HEK293 (cell line): ENCODE data around the gene REEP2.

Experiments
- CTCF ChIA-PET: fragments of 350-600 bp; formaldehyde crosslinking; extraction: SDS; loops from one replicate; lab custom pipeline; 2021; ENCODE audit warnings: antibody characterized with exemption; lab: Yijun Ruan, JAX
- POLR2A ChIA-PET: fragments of 300-600 bp; formaldehyde crosslinking; extraction: SDS; loops from one replicate; lab custom pipeline; 2020; ENCODE audit warnings: antibody characterized with exemption, inconsistent platforms; lab: Yijun Ruan, JAX
- H3K27ac ChIP-seq: fragments of 200-500 bp; sonication (Bioruptor generic); 2 replicates; pipeline ENCODE4 v1.5.1; 2014; ENCODE audit warnings: low read depth, low read length, control low read depth, inconsistent platforms; ENCODE audit errors: extremely low read depth
- H3K36me3 ChIP-seq, 2 experiments: fragments of 200-500 bp in 1 of 2; sonication (Bioruptor generic) in 1 of 2; 1 replicate in 1 of 2; 2 replicates in 1 of 2; pipeline ENCODE4 v1.5.1; 2014 to 2017; ENCODE audit warnings: inconsistent platforms in 2 of 2, low read length in 2 of 2; ENCODE audit not compliant: control insufficient read depth in 2 of 2, insufficient read depth in 1 of 2
- H3K4me1 ChIP-seq: fragments of 200-500 bp; sonication (Bioruptor generic); 2 replicates; pipeline ENCODE4 v1.5.1; 2014; ENCODE audit warnings: mild to moderate bottlenecking, low read length, inconsistent platforms; ENCODE audit not compliant: control insufficient read depth, insufficient read depth
- H3K4me3 ChIP-seq: 2 replicates; pipeline ENCODE4 v1.5.1; 2011; ENCODE audit warnings: low read depth, mild to moderate bottlenecking, control low read depth, low read length, moderate library complexity
- H3K9me3 ChIP-seq: fragments of 200-500 bp; sonication (Bioruptor generic); 2 replicates; pipeline ENCODE4 v1.5.1; 2014; ENCODE audit warnings: low read depth, low read length, inconsistent platforms; ENCODE audit not compliant: control insufficient read depth, insufficient read depth
- BCL11A ChIP-seq: fragments of 450-650 bp; formaldehyde crosslinking; IDR thresholded peaks from 2 replicates; pipeline ENCODE4 v1.5.1; 2016; ENCODE audit warnings: low read depth, missing biosample characterization, missing genetic modification characterization
- EGR2 ChIP-seq: fragments of 450-650 bp; formaldehyde crosslinking; IDR thresholded peaks from 2 replicates; pipeline ENCODE4 v1.5.1; 2016; ENCODE audit warnings: low read depth, missing biosample characterization, missing genetic modification characterization
- GLIS1 ChIP-seq: fragments of 450-650 bp; formaldehyde crosslinking; IDR thresholded peaks from 2 replicates; pipeline ENCODE4 v1.5.1; 2016; ENCODE audit warnings: missing biosample characterization, missing genetic modification characterization
- GLIS2 ChIP-seq: fragments of 450-650 bp; formaldehyde crosslinking; IDR thresholded peaks from 2 replicates; pipeline ENCODE4 v1.5.1; 2016; ENCODE audit warnings: missing biosample characterization, missing genetic modification characterization
- KLF1 ChIP-seq: fragments of 450-650 bp; formaldehyde crosslinking; IDR thresholded peaks from 2 replicates; pipeline ENCODE4 v1.5.1; 2016; ENCODE audit warnings: missing biosample characterization, missing genetic modification characterization
- KLF7 ChIP-seq: fragments of 450-650 bp; formaldehyde crosslinking; IDR thresholded peaks from 2 replicates; pipeline ENCODE4 v1.5.1; 2016; ENCODE audit warnings: missing biosample characterization, missing genetic modification characterization, borderline replicate concordance
- KLF9 ChIP-seq: fragments of 450-650 bp; formaldehyde crosslinking; IDR thresholded peaks from 2 replicates; pipeline ENCODE4 v1.5.1; 2016; ENCODE audit warnings: missing biosample characterization, missing genetic modification characterization, low read depth
- MZF1 ChIP-seq: fragments of 450-650 bp; formaldehyde crosslinking; IDR thresholded peaks from 2 replicates; pipeline ENCODE4 v1.5.1; 2017; ENCODE audit warnings: missing biosample characterization, missing genetic modification characterization, borderline replicate concordance
- SALL2 ChIP-seq: fragments of 450-650 bp; formaldehyde crosslinking; IDR thresholded peaks from 2 replicates; pipeline ENCODE4 v1.5.0; 2017; ENCODE audit warnings: missing biosample characterization, mild to moderate bottlenecking, missing genetic modification characterization, borderline replicate concordance
- ZBTB8A ChIP-seq: fragments of 450-650 bp; formaldehyde crosslinking; IDR thresholded peaks from 2 replicates; pipeline ENCODE4 v1.5.1; 2016; ENCODE audit warnings: missing biosample characterization, missing genetic modification characterization
- ZFP3 ChIP-seq: fragments of 450-650 bp; formaldehyde crosslinking; IDR thresholded peaks from 2 replicates; pipeline ENCODE4 v1.5.1; 2016; ENCODE audit warnings: low read depth, missing biosample characterization, missing genetic modification characterization
- ZFP69B ChIP-seq: fragments of 450-650 bp; formaldehyde crosslinking; IDR thresholded peaks from 2 replicates; pipeline ENCODE4 v1.5.1; 2016; ENCODE audit warnings: missing biosample characterization, missing genetic modification characterization
- ZNF112 ChIP-seq: fragments of 450-650 bp; formaldehyde crosslinking; IDR thresholded peaks from 2 replicates; pipeline ENCODE4 v1.5.0; 2017; ENCODE audit warnings: missing biosample characterization, missing genetic modification characterization
- ZNF133 ChIP-seq: fragments of 450-650 bp; formaldehyde crosslinking; IDR thresholded peaks from 2 replicates; pipeline ENCODE4 v1.5.1; 2016; ENCODE audit warnings: missing biosample characterization, missing genetic modification characterization
- ZNF214 ChIP-seq: fragments of 450-650 bp; formaldehyde crosslinking; IDR thresholded peaks from 2 replicates; pipeline ENCODE4 v1.5.1; 2017; ENCODE audit warnings: missing biosample characterization, mild to moderate bottlenecking, missing genetic modification characterization, borderline replicate concordance
- ZNF292 ChIP-seq: fragments of 450-650 bp; formaldehyde crosslinking; IDR thresholded peaks from 2 replicates; pipeline ENCODE4 v1.5.1; 2016; ENCODE audit warnings: low read depth, missing biosample characterization, missing genetic modification characterization, borderline replicate concordance
- ZNF311 ChIP-seq: fragments of 450-650 bp; formaldehyde crosslinking; IDR thresholded peaks from 2 replicates; pipeline ENCODE4 v1.5.1; 2017; ENCODE audit warnings: missing biosample characterization, missing genetic modification characterization, borderline replicate concordance
- ZNF354C ChIP-seq: fragments of 450-650 bp; formaldehyde crosslinking; IDR thresholded peaks from 2 replicates; pipeline ENCODE4 v1.5.1; 2016; ENCODE audit warnings: missing biosample characterization, missing genetic modification characterization, low read depth, borderline replicate concordance
- ZNF366 ChIP-seq: fragments of 450-650 bp; formaldehyde crosslinking; conservative IDR thresholded peaks from 2 replicates; pipeline ENCODE4 v1.5.1; 2016; ENCODE audit warnings: missing biosample characterization, missing genetic modification characterization
- ZNF510 ChIP-seq: fragments of 450-650 bp; formaldehyde crosslinking; IDR thresholded peaks from 2 replicates; pipeline ENCODE4 v1.5.1; 2018; ENCODE audit warnings: mild to moderate bottlenecking, missing genetic modification characterization, missing biosample characterization; ENCODE audit not compliant: insufficient replicate concordance
- ZNF701 ChIP-seq: fragments of 450-650 bp; formaldehyde crosslinking; IDR thresholded peaks from 2 replicates; pipeline ENCODE4 v1.5.1; 2016; ENCODE audit warnings: missing biosample characterization, missing genetic modification characterization
- ZNF704 ChIP-seq: fragments of 450-650 bp; formaldehyde crosslinking; IDR thresholded peaks from 2 replicates; pipeline ENCODE4 v1.5.1; 2016; ENCODE audit warnings: missing biosample characterization, missing genetic modification characterization
- TF ChIP-seq, protein P1 (sequence below): fragments of 450-650 bp; formaldehyde crosslinking; IDR thresholded peaks from 2 replicates; pipeline ENCODE4 v1.5.1; 2016; ENCODE audit warnings: missing biosample characterization, missing genetic modification characterization

The REEP2 gene

DNA sequence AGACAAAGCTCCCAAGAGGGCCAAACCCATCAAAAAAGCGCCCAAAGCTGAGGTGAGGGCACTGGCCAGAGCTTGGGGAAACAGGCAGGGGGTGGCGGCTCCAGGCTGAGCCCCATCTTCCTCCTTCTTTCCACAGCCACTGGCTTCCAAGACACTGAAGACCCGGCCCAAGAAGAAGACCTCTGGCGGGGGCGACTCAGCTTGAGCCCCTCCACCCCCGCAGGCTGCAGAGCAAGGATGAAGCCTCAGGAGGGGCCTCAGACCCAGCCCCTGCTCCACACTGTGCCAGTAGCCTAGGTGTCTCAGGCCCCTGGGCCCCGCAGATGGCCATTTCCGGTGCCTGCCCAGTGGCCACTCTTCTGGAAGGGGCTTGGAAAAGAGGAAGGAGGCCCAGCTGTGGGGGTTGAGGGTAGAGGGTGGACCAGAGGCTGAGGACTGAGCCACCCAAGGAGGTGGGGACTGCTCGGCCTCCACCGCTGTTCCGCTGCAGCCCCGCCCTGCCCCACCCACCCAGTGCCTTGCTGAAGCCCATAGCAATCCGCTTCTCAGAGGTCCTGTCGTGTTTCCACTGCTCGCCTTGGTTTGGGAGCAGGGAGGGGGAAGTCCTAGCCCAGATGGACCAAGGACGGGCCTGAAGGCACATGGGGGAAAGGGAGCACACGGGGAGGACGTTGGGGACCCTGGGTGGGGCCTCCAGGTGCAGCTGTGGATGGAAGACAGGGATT, 6.9 kb downstream of the REEP2 start:
- H3K4me3 ChIP-seq, result no peak overlapping the region
- peaks cover 0 to 30% of the 10 kb centered on the region in 2 experiments; a peak in 2 of 3 replicates for H3K36me3 ChIP-seq
- no peak overlapping the region for H3K27ac ChIP-seq
- POLR2A ChIA-PET, result interaction anchor here (1.3 kb wide), 1 partner anchor 19 kb away, joined by 4 read pairs; the partner anchor contains the start of gene EGR1
- CTCF ChIA-PET, result interaction anchor here (0.8 to 0.9 kb wide), 2 partner anchors 57 to 93 kb away, joined by 3 read pairs; partner anchors contain the start of gene KDM3B
- TF ChIP-seq KLF1 (tag by site-specific recombination) (peak; percentile 93), KLF9 (tag by site-specific recombination) (0 out of 2 replicates have a peak, but pooled peaks have one; percentile 36), GLIS1 (no peak), EGR2 (0 out of 2 replicates have a peak, but pooled peaks have one; percentile 14), KLF7 (tag by site-specific recombination) (0 out of 2 replicates have a peak, but pooled peaks have one; percentile 34), ZFP3 (tag by site-specific recombination) (no peak), ZNF510 (tag by site-specific recombination) (no peak), MZF1 (no peak)
- TF ChIP-seq, all 188 proteins: peak for 4
- Histone ChIP-seq H3K9me3 (no peaks in the 10 kb centered on the region), H3K4me1 (0 out of 2 replicates have a peak, but pooled peaks cover 2% of the 10 kb centered on the region)

GRCh38 chr5:138448070-138448469, 9.2 kb downstream of the REEP2 start:
- H3K4me1 ChIP-seq, result 0 out of 2 replicates have a peak, but pooled peaks cover 2% of the 10 kb centered on the region
- no peak overlapping the region for H3K27ac ChIP-seq
- peaks cover 0 to 17% of the 10 kb centered on the region in 2 experiments; a peak in 2 of 3 replicates for H3K36me3 ChIP-seq
- no peak for TF ChIP-seq ZNF701 (tag by site-specific recombination)
- TF ChIP-seq GLIS2 (tag by site-specific recombination), result 0 out of 2 replicates have a peak, but pooled peaks have one; percentile 22
- TF ChIP-seq ZNF112 (tag by site-specific recombination), result no peak
- TF ChIP-seq ZNF292, result no peak
- no peak for TF ChIP-seq ZFP69B
- peak; percentile 37; the same call in 1 of the 2 replicates for TF ChIP-seq ZNF366
- H3K9me3 ChIP-seq, result no peaks in the 10 kb centered on the region
- POLR2A ChIA-PET, result interaction anchor here (3.6 kb wide), 1 partner anchor 17 kb away, joined by 21 read pairs; the partner anchor contains the start of gene EGR1
- H3K4me3 ChIP-seq, result no peak overlapping the region
- CTCF ChIA-PET, result interaction anchor here (0.5 to 5.4 kb wide), 9 partner anchors 15 to 355 kb away, joined by 3 to 110 read pairs (median 5); partner anchors contain the start of gene EGR1

DNA sequence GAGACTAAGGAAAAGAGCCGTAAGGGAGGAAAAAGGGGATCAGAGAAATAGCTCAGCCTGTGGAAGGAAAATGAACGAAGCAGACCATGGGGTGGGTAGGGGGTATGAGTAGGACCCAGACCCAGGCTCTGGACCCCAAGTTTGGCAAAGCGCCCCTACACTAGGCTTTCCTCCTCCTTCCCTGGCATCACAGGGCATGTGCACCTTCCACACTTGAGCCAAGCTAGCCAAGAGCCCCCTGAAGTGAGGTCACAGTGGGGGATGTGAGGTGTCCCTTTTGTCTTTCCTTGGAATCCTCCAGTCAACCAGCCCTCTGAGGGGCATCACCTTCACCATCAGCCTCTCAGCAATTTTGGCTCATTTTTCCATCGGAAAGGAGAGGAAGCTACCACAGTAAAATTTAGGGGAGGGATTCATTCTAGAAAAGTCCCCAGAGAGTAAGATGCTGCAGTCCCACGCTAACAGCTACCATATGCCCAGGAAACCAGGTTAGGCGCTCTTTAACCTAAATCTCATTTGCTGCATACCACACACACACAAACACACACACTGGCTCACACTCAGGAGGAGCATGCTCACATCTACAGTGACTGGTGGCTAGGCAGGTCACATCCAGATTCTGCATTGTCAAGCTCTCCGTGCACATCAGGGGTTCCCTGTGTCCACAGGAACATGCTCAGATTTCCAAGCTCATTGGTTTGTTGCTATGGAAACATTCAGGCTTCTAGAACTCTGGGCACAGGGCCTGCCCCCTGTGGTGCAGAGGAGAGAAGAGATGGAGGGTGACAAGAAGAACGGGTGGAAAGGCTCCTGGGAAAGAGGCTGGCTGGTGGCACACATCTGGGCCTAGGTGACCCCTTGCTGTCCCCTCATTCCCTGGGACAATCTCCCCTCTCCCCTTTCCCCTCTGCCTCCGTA, 9.9 kb downstream of the REEP2 start:
- CTCF ChIA-PET, result interaction anchor here (0.6 to 5.4 kb wide), 21 partner anchors 7 to 813 kb away, joined by 3 to 110 read pairs (median 5); partner anchors contain the start of genes EGR1, ETF1, KDM3B and REEP2
- no peaks in the 10 kb centered on the region for H3K9me3 ChIP-seq
- H3K4me1 ChIP-seq, result 0 out of 2 replicates have a peak, but pooled peaks cover 2% of the 10 kb centered on the region
- H3K4me3 ChIP-seq, result no peak overlapping the region
- H3K27ac ChIP-seq, result no peak overlapping the region
- H3K36me3 ChIP-seq, result peaks cover 0 to 16% of the 10 kb centered on the region in 2 experiments; a peak in 2 of 3 replicates
- POLR2A ChIA-PET, result interaction anchor here (0.5 to 3.6 kb wide), 3 partner anchors 16 to 894 kb away, joined by 3 to 21 read pairs (median 4); partner anchors contain the start of gene EGR1
- TF ChIP-seq ZBTB8A (tag by site-specific recombination), result peak; percentile 56
- no peak for TF ChIP-seq ZNF311
- no peak for TF ChIP-seq ZNF214 (tag by site-specific recombination)
- TF ChIP-seq ZNF292, result no peak
- TF ChIP-seq ZNF704, result no peak
- TF ChIP-seq SALL2 (tag by site-specific recombination), result no peak
- TF ChIP-seq ZNF133, result no peak
- no peak for TF ChIP-seq BCL11A (tag by site-specific recombination)
- TF ChIP-seq, protein P1, sequence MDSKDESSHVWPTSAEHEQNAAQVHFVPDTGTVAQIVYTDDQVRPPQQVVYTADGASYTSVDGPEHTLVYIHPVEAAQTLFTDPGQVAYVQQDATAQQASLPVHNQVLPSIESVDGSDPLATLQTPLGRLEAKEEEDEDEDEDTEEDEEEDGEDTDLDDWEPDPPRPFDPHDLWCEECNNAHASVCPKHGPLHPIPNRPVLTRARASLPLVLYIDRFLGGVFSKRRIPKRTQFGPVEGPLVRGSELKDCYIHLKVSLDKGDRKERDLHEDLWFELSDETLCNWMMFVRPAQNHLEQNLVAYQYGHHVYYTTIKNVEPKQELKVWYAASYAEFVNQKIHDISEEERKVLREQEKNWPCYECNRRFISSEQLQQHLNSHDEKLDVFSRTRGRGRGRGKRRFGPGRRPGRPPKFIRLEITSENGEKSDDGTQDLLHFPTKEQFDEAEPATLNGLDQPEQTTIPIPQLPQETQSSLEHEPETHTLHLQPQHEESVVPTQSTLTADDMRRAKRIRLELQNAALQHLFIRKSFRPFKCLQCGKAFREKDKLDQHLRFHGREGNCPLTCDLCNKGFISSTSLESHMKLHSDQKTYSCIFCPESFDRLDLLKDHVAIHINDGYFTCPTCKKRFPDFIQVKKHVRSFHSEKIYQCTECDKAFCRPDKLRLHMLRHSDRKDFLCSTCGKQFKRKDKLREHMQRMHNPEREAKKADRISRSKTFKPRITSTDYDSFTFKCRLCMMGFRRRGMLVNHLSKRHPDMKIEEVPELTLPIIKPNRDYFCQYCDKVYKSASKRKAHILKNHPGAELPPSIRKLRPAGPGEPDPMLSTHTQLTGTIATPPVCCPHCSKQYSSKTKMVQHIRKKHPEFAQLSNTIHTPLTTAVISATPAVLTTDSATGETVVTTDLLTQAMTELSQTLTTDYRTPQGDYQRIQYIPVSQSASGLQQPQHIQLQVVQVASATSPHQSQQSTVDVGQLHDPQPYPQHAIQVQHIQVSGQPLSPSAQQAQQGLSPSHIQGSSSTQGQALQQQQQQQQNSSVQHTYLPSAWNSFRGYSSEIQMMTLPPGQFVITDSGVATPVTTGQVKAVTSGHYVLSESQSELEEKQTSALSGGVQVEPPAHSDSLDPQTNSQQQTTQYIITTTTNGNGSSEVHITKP, result peak; percentile 90
- no peak for TF ChIP-seq ZNF354C (tag by site-specific recombination)
